GM12873 (cell line): ENCODE results near the gene EHD1.

Source experiments
- TF ChIP-seq, protein P1 (sequence below): IDR thresholded peaks from 2 replicates; pipeline ENCODE4 v1.5.1; 2012; ENCODE audit warnings: low read depth, mild to moderate bottlenecking, moderate library complexity, low read length, control low read depth; ENCODE audit not compliant: insufficient read depth; ENCODE audit errors: missing control alignments

The EHD1 gene

DNA sequence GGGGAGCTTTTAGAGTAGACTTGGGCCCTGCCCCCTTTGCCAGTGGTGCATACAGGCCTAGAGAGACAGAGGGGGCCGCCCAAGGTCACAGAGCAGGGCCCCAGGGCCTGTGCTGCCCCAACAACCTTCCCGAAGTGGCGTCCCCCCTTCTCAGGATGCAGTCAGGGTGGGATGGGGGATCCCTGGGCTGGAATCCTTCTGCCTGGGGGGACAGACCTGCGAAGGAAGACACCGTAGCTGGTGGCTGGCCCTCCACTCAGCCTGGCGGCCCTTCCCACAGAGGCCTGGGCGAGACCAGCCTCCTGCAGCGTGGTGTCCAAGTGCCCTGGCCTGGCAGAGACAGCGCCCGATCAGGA is 14.4 kb upstream of the EHD1 start:
- TF ChIP-seq, protein P1, sequence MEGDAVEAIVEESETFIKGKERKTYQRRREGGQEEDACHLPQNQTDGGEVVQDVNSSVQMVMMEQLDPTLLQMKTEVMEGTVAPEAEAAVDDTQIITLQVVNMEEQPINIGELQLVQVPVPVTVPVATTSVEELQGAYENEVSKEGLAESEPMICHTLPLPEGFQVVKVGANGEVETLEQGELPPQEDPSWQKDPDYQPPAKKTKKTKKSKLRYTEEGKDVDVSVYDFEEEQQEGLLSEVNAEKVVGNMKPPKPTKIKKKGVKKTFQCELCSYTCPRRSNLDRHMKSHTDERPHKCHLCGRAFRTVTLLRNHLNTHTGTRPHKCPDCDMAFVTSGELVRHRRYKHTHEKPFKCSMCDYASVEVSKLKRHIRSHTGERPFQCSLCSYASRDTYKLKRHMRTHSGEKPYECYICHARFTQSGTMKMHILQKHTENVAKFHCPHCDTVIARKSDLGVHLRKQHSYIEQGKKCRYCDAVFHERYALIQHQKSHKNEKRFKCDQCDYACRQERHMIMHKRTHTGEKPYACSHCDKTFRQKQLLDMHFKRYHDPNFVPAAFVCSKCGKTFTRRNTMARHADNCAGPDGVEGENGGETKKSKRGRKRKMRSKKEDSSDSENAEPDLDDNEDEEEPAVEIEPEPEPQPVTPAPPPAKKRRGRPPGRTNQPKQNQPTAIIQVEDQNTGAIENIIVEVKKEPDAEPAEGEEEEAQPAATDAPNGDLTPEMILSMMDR = no peak

DNA sequence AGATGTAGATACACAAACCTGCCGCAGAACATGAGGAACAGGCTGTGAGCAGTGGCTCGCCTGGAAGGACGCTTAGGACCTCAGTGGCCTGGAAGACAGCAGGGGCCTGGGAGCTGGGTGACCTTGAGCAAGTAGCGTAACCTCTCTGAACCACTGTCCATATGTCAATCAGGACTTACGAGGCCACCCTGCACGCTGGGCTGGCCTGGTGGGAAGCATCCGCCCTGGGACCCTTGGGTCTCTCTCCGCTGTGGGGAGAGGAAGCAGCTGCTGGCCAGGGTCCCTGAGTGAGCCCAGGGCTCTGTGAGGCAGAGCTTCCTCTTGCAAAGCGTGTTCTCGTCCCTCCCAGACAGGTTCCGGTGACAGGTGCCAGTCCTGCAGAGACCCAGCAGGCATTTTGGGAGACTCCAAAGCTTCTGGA is 14.0 kb upstream of the EHD1 start:
- TF ChIP-seq, protein P1 = no peak

DNA sequence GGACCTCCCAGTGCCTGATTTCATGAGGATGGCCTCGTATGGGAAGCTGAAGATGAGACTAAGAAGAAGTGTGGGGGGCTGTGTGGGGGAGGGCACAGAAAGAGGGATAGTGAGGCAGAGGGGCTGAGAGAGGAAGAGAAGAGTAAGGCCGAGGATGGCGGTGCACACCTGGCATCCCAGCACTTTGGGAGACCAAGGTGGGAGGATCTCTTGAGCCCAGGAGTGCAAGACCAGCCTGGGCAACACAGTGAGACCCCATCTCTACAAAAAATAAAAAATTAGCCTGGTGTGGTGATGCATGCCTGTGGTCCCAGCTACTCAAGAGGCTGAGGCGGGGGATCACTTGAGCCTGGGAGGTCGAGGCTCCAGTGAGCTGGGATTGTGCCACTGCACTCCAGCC is 13.5 kb upstream of the EHD1 start:
- TF ChIP-seq, protein P1 = no peak

DNA sequence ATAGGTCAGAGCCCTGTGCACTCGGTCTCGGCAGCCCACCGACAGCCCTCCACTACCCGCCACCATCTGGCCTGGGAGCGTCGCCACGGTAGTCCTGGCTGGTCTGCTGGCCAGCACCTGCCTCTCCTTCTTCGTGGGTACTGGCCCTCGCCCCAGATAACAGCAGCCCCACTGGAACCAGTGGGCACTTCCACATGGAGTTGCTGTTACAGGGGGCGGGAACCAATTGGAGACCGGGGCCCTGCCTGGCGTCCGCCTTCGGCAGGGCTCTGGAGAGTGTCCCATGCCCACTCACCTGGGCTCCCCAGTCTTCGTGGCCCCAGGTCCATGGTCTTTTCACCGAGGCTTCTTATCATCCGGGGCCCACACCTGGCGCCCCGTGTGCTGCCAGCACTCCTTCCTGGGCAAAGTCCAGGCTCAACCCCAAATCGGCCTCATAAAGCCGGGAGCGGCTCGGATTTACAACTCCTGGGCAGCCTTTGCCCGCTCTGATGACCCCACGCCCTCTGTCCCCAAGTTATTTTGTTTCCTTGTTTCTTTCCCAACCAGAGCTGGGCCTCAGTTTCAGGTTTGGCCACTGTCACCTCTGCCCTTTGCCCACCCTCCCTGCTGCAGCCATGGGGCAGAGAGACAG is 12.9 kb upstream of the EHD1 start:
- TF ChIP-seq, protein P1 = no peak

DNA sequence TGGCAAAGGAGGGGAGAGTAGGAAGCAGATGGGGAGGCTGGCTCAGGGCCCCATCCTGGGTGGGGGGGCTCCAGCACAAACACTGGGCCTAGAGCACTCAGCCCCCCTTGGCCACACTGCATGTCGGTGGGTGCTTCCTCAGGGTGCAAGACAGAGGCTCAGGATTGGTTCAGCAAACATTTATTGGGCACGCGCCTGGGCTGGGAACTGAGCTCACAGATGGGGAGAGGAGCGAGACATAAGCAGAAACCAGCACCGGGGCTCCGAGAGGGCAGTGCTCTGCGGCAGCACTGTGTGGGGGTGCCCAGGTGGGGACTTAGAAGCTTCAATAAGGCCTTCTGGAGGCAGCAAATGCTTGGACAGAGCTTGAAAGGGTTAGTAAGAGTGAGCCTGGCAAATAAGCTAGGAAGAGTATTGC is 12.1 kb upstream of the EHD1 start:
- TF ChIP-seq, protein P1 = no peak

DNA sequence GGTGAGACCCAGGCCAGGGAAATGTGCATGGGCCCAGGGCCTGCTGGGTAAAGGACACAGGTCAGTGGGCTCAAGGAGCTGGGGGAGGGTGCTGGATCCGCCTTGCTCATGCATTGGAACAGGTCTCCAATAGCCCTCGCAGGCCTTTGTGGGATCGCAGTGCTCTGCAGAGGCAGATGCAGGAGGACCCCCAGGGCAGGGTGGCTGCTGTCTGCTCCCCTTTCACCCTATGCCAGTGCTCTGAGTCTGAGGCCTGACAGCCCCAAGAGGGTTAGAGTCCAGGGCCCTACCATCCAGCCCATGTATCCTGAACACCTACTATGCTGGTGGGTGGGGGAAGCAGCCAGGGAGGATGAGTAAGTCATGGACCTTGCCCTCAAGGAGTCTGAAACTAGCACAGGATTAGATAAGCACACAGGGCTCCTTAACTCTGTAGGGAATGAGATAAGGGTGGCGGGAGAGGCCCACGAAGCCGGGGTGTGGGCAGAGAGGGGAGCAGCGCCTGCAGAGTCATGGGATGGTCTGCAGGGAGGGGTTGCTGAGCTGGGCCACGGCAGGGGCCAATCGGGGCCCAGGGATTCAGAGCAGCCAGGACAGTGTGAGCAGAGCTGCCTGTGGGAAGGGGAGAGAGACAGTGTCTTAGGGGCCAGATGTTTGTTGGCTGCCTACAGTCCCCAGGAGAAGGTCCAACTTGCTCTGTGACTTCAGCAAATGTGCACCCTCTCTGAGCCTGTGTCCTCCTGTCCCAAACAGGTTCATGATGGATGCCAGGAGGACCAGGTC is 10.5 kb upstream of the EHD1 start:
- TF ChIP-seq, protein P1 = no peak

DNA sequence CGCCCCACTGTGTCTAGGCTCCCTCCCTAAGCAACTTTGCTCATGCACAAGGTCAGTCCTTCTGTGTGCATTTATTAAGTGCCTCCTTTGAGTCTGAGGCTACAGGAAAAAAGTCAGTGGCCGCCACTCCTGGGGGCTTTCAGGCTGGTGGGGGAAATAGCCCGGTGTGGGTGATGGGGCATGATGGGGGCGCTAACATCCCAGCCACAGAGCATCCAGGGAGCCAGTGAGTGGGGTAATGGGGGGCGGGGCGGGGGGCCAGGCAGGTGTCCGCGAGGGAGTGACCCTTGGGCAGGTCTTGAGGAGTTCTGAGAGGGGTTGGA is 9.9 kb upstream of the EHD1 start:
- TF ChIP-seq, protein P1 = no peak
